Tibial artery (tissue), 4 donors: ENCODE measurements around the gene CRACDL.
A peak's percentile ranks its signal among the peaks of the same experiment; 100 is the strongest.

Experiments used
- DNase-seq, 2 donors: peaks; one replicate each; pipeline ENCODE4 v3.0.0-alpha.2; 2019
- H3K27ac ChIP-seq, 2 donors: fragments of 200-600 bp; sonication (generic) in 1 of 2; 1 replicate in 1 of 2; 2 replicates in 1 of 2; pipeline ENCODE4 v1.5.1; 2018 to 2019; ENCODE audit warnings: mild to moderate bottlenecking in 1 of 2
- H3K27me3 ChIP-seq, 2 donors: fragments of 200-600 bp; sonication (generic) in 1 of 2; one replicate each; pipeline versions ENCODE4 v1.5.1 to v1.6.0; 2016 to 2019
- H3K36me3 ChIP-seq, 3 donors: fragments of 200-600 bp; sonication (generic) in 2 of 3; one replicate each; pipeline ENCODE4 v1.5.1; 2016 to 2019; ENCODE audit warnings: mild to moderate bottlenecking in 2 of 3
- H3K4me1 ChIP-seq, 4 donors: fragments of 200-600 bp; sonication (generic) in 2 of 4; 1 replicate in 3 of 4; 2 replicates in 1 of 4; pipeline ENCODE4 v1.5.1; 2016 to 2019
- H3K4me3 ChIP-seq, 2 donors: fragments of 200-600 bp; sonication (generic) in 1 of 2; 1 replicate in 1 of 2; 2 replicates in 1 of 2; pipeline ENCODE4 v1.5.1; 2018 to 2019; ENCODE audit warnings: mild to moderate bottlenecking in 2 of 2
- H3K9me3 ChIP-seq, 3 donors: fragments of 200-600 bp; sonication (generic) in 1 of 3; one replicate each; pipeline ENCODE4 v1.5.1; 2016 to 2019
- intact Hi-C: fragments of 100-400 bp; cut with DNase I; formaldehyde crosslinking; loops from one replicate; pipeline ENCODE4 v1.15.0; 2023; ENCODE audit warnings: low total_unique reads
- TF ChIP-seq, protein P1 (sequence below), 2 experiments: fragments of 200-600 bp in 1 of 2; fragments of 450-650 bp in 1 of 2; IDR thresholded peaks; one replicate each; pipeline ENCODE4 v1.5.1; 2017 to 2019; ENCODE audit warnings: antibody characterized with exemption in 2 of 2, mild to moderate bottlenecking in 1 of 2, moderate library complexity in 1 of 2

Gene CRACDL

DNA sequence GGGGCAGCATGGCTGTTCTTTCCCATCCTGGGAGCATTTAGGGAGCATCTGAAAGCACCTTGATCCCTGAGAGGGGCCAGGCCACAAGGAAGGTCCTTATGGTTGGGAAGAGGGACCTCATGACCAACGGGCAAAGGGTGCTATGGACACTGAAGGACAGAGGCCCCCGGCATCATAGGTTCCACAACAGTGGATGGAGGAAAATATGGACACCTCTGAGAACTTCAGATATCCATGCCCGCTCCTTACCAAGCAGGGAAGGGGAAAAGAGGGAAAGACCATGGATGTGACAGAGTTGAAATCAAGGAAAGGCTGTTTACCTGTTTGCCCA, 111.0 kb downstream of the CRACDL start:
- intact Hi-C loops: loop anchor here (10.0 kb wide), 1 partner anchor 90 kb away; the partner anchor contains the start of gene MGAT4A
- H3K36me3 ChIP-seq: no peaks in the 10 kb centered on the region
- no peak overlapping the region for H3K4me3 ChIP-seq
- H3K27me3 ChIP-seq: peaks cover 0 to 2% of the 10 kb centered on the region in 2 donors
- peaks cover 0 to 31% (median 21%) of the 10 kb centered on the region in 4 donors for H3K4me1 ChIP-seq
- no peak overlapping the region for H3K27ac ChIP-seq
- TF ChIP-seq, protein P1, sequence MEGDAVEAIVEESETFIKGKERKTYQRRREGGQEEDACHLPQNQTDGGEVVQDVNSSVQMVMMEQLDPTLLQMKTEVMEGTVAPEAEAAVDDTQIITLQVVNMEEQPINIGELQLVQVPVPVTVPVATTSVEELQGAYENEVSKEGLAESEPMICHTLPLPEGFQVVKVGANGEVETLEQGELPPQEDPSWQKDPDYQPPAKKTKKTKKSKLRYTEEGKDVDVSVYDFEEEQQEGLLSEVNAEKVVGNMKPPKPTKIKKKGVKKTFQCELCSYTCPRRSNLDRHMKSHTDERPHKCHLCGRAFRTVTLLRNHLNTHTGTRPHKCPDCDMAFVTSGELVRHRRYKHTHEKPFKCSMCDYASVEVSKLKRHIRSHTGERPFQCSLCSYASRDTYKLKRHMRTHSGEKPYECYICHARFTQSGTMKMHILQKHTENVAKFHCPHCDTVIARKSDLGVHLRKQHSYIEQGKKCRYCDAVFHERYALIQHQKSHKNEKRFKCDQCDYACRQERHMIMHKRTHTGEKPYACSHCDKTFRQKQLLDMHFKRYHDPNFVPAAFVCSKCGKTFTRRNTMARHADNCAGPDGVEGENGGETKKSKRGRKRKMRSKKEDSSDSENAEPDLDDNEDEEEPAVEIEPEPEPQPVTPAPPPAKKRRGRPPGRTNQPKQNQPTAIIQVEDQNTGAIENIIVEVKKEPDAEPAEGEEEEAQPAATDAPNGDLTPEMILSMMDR (IDR thresholded peaks at IDR 0.05): no peak
- DNase-seq: no peak
- no peaks in the 10 kb centered on the region for H3K9me3 ChIP-seq

DNA sequence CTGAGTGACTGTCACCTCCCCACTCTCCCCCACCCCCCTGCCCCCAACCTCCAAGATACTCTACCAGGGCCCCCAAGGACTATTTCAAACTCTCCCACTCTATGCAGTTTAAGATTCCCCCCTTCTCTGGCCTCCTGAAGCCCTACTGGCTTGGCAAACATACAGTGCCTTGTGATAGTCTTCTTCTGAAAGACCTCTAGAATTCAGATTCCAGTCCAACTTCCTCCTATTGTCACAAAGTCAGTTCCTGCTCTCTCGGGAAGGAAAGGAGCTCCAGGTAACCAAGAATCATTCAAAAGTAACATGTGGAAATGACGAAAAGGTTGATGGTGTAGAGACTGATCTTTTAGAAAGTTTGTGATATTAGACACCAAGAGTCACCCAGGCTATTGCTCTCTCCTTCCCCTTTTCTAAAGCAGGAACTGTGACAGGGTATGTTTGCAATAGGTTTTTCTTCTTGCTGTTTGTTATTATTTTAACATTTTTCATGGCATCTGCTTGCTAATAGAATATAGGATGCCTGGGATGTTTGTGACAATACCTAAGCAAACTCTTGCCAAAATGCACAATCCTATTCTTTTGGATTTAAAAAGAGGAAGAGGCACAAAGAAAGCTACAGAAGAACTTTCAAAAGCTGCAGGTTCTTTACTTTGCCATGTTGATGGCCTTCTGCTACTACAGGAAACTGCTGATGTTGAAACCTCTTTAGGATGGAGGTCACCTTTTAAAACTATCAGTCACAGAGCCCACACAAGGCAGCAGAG, 111.6 kb downstream of the CRACDL start:
- H3K36me3 ChIP-seq: no peaks in the 10 kb centered on the region
- no peak for DNase-seq
- H3K4me1 ChIP-seq: peaks cover 0 to 37% (median 21%) of the 10 kb centered on the region in 4 donors
- no peak overlapping the region for H3K4me3 ChIP-seq
- peaks cover 0 to 2% of the 10 kb centered on the region in 2 donors for H3K27me3 ChIP-seq
- peak overlapping the region in 1 of 2 donors; percentile 73 for H3K27ac ChIP-seq
- H3K9me3 ChIP-seq: no peaks in the 10 kb centered on the region
- intact Hi-C loops: loop anchor here (10.0 kb wide), 1 partner anchor 90 kb away; the partner anchor contains the start of gene MGAT4A
- TF ChIP-seq, protein P1 (IDR thresholded peaks at IDR 0.05): no peak

DNA sequence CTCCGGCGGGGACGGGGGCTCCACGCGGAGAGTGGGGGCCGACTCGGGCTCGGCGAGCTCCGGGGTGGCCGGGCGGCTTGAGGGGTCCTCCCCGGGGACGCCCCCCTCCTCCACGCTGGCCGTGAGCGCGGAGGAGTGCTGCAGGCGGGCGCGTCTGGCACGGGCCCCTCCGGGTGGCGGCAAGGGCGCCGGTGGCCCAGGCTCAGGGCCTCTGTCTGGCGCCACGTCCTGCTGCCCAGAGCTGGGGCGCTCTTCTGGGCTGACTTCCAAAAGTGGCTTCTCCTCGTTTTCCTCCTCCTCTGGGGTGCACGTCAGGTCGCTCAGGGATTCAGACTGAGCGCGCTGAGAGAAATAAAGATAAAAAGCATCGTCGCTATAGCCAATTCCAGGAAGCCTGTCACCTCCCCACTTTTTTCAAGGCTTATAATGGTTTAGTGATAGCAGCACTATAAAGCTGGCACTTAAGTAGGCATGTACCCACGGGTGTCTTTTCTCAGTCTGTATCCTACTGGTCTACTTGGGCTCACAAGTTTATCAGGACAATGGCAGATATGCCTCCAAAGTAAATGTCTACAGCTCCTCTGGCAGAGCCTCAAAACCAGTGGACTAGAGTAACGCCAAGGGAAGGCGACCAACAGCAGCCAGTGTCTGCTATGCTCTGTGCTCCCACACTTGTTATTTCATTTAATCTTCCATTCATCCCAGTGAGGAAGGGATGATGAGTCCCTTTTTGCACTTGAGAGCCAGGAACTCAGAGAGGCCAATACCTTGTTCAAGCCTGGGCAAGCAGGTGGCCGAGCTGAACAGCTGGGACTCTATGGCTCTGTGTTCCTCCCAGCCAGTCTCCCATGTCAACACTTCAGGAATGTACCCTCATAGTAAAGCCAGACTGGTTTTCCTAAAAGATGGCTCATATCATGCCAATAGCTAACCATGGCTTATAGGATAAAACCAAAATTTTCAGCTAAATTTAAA, 112.5 kb downstream of the CRACDL start:
- H3K27me3 ChIP-seq: peaks cover 0 to 2% of the 10 kb centered on the region in 2 donors
- peaks cover 0 to 41% (median 21%) of the 10 kb centered on the region in 4 donors for H3K4me1 ChIP-seq
- intact Hi-C loops: loop anchor here (10.0 kb wide), 1 partner anchor 89 kb away; the partner anchor contains the start of gene MGAT4A
- H3K9me3 ChIP-seq: no peaks in the 10 kb centered on the region
- H3K36me3 ChIP-seq: no peaks in the 10 kb centered on the region
- H3K27ac ChIP-seq: peak overlapping the region; percentile 73 to 77
- no peak for DNase-seq
- TF ChIP-seq, protein P1 (IDR thresholded peaks at IDR 0.05): no peak
- H3K4me3 ChIP-seq: peak overlapping the region; percentile 54 to 68

DNA sequence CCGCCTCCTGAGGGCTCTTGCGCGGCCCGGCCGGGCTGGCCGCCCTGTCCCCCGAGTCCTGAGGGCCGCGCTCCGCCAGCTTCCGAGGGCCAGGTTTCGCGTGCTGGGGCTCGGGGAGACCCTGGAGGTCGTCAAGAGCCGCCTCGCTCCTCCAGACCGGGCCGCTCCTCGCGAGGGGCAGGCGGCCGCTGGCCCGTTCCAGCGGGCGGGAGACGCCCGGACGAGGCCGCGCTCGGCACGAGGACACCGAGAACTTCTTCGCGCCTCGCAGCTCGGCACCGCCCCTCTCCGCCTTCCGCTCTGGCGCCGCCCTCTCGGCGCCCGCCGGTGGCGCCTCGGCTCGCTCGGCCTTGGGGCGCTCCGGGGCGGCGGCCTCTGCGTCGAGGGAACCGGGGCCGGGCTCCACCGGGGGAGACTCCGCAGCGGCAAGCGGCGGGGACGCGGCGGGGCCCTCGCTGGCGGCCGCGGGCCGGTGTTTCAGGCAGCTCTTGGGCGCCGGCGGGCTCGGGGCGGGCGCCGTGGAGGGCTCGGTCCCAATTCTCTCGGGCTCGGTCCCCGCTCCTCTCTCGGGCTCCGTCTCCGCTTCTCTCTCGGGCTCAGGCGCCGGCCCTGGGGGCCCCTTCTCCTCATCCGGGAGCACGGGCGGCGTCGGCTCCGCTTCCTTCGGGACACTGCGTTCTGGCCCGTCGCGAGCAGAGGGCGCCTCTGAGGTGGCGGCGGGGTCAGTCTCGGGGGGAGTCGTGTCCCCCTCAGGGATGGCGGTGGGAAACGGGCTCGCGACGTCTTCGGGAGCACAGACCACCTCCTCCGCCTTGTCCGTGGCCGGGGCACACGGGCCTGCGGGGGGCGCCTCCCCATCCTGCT, 113.5 kb downstream of the CRACDL start:
- Histone ChIP-seq H3K4me1 (peaks cover 0 to 41% (median 21%) of the 10 kb centered on the region in 4 donors), H3K4me3 (peak overlapping the region; percentile 54 to 68), H3K9me3 (no peaks in the 10 kb centered on the region), H3K27me3 (no peaks in the 10 kb centered on the region), H3K36me3 (no peaks in the 10 kb centered on the region), H3K27ac (peak overlapping the region; percentile 73 to 77)
- TF ChIP-seq, protein P1 (IDR thresholded peaks at IDR 0.05): peak in 1 of 2 experiments; percentile 40
- intact Hi-C loops: loop anchor here (10.0 kb wide), 1 partner anchor 88 kb away; the partner anchor contains the start of gene MGAT4A
- peak; percentile 35 to 77 for DNase-seq
